ENCODE measurements around the gene FAM110A. TPM values are rescaled to one million over a fixed set of nuclear protein-coding genes. Genes with fewer than 3 reads are reported as not detected.
"Not testable (repeated sequence)": the region's sequence is repeated elsewhere in the genome, so short reads cannot be mapped to it uniquely, and the experiment has no call there.

Gene FAM110A
- total RNA-seq, 2 experiments from 2014 or later = 27.6 to 30.2 TPM

DNA sequence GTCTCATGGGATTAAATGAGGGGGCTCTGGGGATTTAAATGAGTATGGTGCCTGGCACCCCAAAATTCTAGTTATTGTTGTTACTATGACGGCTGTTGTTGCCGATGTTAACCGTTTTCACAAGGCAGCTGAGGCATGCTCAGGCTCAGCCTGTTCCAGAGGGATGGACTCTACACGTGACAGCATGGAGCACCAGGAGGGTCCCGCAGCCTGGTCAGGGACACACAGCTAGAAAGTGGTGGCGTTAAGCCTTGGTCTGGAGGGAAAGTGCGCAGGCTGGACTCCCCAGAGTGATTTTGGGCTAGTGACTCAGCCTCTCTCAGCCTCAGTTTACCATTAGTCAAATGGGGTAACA lies 7.0 kb downstream of the FAM110A start:
- H3K9me3 Mint-ChIP-seq = peaks cover 4% of the 10 kb centered on the region
- DNase-seq = no peak
- peaks cover 32% of the 10 kb centered on the region for H3K36me3 Mint-ChIP-seq (ENCODE audit: low read depth)
- CTCF ChIA-PET = no interaction called here
- H3K4me1 Mint-ChIP-seq = peaks cover 59% of the 10 kb centered on the region
- POLR2A ChIA-PET = no interaction called here
- no peaks in the 10 kb centered on the region for H3K27me3 Mint-ChIP-seq
- H3K27ac Mint-ChIP-seq = peak overlapping the region; percentile 41
- peak overlapping the region; percentile 59 for H3K4me3 Mint-ChIP-seq

DNA sequence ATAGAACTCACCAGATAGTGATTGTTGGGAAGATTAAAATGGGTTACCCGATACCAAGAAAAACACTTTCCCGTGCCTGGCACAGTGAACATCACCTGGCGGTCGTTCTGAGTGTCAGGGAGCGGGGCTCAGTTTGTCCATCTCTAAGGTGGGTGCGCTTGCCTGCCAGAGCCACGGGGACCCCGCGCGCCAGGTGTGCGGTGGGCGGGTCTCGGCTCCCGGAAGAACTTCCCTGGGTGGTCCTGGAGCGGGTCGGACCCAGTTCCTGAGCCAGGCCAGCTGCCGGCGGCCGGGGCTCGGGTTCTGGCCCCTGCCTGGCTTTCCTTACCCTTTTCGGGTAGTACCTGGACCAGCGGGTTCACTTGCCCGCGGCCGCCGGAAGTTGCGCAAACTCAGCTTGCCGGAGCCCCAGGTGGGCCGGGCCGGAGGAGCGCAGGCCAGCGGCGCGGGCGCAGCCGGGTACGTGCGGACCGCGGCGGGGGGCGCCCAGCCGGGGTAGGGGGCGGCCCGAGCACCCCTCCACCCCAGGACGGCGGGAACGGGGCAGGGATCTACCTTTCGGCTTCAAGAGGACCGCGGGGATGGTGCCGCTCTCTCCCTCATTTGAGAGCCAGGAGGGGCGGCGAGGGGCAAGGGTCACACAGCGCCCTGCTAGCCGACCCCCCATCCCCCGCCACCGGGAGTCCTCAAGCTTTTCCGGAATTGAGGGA lies 7.5 kb downstream of the FAM110A start:
- H3K36me3 Mint-ChIP-seq (ENCODE audit: low read depth) = peaks cover 36% of the 10 kb centered on the region
- H3K27ac Mint-ChIP-seq = peak overlapping the region; percentile 41
- H3K27me3 Mint-ChIP-seq = no peaks in the 10 kb centered on the region
- ChIA-PET POLR2A (no interaction called here), CTCF (no interaction called here)
- H3K4me1 Mint-ChIP-seq = peaks cover 59% of the 10 kb centered on the region
- H3K9me3 Mint-ChIP-seq = peaks cover 4% of the 10 kb centered on the region
- peak; percentile 34 for DNase-seq
- H3K4me3 Mint-ChIP-seq = peak overlapping the region; percentile 59

DNA sequence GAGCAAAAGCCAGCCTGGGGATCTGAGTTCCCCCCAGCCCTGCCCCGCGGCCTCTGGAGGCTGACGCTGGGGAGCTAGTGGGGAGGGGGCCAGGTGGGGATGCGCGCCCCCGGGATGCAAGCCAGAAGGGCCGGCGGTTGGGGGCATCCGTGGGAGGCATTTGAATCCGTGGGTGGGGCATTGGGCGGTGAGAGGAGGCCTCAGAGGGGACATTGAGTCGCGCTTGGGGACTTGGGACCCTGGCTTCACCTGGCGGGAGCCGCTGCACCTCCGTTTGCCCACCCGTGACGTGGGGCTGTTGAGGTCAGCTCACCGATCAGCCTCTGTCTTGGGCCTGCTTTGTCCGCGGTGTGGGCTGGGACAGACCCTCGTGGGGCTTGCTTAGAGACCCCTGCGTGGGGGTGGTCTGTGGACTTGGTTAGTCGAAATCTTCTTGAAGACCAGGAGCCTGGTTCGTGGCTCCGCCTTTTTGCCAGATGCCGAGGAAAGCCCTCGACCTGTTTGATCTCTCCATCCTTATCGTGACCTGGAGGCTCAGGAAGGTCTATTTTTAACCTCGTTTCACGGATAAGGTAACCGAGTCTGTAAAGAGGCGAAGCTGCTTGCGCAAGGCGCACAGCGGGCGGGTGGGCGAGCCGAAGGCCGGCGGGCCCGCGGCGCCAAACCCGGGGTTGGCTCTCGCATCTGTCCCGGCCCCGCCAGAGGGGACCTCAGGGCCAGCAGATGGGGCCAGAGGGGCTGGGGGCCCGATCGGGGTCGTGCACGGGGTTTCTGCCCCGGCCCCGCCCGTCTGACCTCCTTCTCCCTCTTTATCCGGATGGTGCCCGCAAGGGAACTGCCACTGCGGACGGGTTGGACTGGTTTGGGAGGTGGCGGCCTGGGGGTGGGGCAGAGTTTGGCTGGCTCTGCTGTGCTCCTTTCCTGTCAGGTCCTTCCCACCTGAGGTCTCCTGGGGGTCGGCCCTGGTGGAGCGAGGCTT lies 8.3 kb downstream of the FAM110A start:
- Mint-ChIP-seq H3K27ac (peak overlapping the region; percentile 31), H3K4me1 (peaks cover 61% of the 10 kb centered on the region), H3K9me3 (peaks cover 4% of the 10 kb centered on the region), H3K4me3 (peak overlapping the region; percentile 48), H3K36me3 (ENCODE audit: low read depth) (peaks cover 34% of the 10 kb centered on the region), H3K27me3 (no peaks in the 10 kb centered on the region)
- ChIA-PET CTCF (no interaction called here), POLR2A (no interaction called here)
- DNase-seq = no peak

DNA sequence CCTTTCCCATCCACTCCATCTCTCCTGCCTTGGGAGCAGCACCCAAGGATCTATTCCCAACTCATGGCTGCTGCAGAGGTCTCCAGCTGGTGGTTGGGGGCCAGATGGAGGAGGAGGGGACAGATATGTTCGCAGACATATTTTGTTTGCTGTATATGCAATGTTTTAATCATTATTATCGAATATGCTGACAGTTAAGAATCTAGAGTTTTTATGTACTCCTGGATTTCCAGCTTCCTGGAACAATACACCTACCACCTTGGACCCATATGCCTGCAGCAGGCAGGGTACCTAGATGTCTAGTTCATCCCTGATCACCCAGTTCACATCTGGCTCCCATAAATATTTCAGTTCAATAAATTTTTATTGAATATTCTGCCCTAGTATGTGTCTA lies 9.0 kb downstream of the FAM110A start:
- Mint-ChIP-seq H3K9me3 (peaks cover 1% of the 10 kb centered on the region), H3K4me1 (peaks cover 64% of the 10 kb centered on the region), H3K36me3 (ENCODE audit: low read depth) (peaks cover 34% of the 10 kb centered on the region), H3K27ac (no peak overlapping the region), H3K4me3 (no peak overlapping the region), H3K27me3 (no peaks in the 10 kb centered on the region)
- ChIA-PET POLR2A (no interaction called here), CTCF (interaction anchor here (1.1 to 1.3 kb wide), 2 partner anchors 10 to 266 kb away, joined by 3 to 6 read pairs; no protein-coding TSS in a partner anchor)
- no peak for DNase-seq

DNA sequence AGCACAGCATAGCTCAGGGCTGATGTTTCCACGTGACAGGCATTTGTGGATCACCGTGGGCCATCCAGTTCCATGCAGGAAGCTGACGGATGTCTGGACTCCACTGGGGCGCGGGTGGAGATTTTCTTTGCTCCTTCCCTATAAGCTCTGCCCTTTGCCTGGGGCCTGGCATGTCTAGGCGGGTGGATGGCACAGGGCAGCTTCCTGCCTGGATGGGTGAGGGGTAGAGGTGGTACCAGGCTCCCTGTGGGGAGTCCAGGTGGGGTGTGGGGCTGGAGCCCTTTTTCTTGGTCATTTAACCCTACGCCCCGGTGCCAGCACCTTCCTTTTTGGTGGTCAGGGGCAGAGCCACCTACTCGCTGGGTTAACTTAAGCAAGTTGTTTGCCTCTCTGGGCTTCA lies 10.4 kb downstream of the FAM110A start:
- peaks cover 27% of the 10 kb centered on the region for H3K36me3 Mint-ChIP-seq (ENCODE audit: low read depth)
- H3K4me3 Mint-ChIP-seq = peak overlapping the region; percentile 78
- H3K9me3 Mint-ChIP-seq = no peaks in the 10 kb centered on the region
- ChIA-PET CTCF (interaction anchor here (0.6 to 1.3 kb wide), 4 partner anchors 12 to 443 kb away, joined by 3 to 7 read pairs (median 5); no protein-coding TSS in a partner anchor), POLR2A (interaction anchor here (1.0 kb wide), 1 partner anchor 10 kb away, joined by 3 read pairs; the partner anchor contains the start of gene FAM110A)
- no peak for DNase-seq
- peaks cover 67% of the 10 kb centered on the region for H3K4me1 Mint-ChIP-seq
- no peaks in the 10 kb centered on the region for H3K27me3 Mint-ChIP-seq
- no peak overlapping the region for H3K27ac Mint-ChIP-seq

DNA sequence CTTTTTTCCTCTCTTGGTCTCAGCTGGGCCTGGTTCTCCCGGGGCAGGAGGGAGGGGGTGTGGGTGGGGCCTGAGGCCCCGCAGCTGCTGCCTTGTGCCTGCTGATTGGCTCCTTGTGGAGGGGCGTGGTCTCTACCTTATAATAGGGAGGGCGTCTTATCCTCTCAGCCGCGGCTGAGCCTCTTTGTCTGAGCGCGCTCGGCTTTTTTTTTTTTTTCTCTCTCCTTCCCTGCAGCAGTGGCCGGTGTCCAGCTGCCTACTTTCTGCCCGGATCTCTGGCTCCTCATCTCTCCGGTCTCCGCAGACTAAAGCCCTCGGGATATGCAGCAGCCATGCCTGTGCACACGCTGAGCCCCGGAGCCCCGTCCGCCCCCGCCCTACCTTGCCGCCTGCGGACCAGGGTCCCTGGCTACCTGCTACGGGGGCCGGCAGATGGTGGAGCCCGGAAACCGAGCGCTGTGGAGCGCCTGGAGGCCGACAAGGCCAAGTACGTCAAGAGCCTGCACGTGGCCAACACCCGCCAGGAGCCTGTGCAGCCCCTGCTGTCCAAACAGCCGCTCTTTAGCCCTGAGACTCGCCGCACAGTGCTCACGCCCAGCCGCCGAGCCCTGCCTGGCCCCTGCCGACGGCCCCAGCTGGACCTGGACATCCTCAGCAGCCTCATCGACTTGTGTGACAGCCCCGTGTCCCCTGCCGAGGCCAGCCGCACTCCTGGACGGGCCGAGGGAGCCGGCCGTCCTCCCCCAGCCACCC lies 11.1 kb downstream of the FAM110A start:
- peaks cover 27% of the 10 kb centered on the region for H3K36me3 Mint-ChIP-seq (ENCODE audit: low read depth)
- H3K9me3 Mint-ChIP-seq = no peaks in the 10 kb centered on the region
- no peaks in the 10 kb centered on the region for H3K27me3 Mint-ChIP-seq
- ChIA-PET CTCF (interaction anchor here (0.6 to 1.2 kb wide), 3 partner anchors 11 to 27 kb away, joined by 3 to 7 read pairs (median 4); partner anchors contain the start of gene FAM110A), POLR2A (interaction anchor here (1.0 kb wide), 1 partner anchor 11 kb away, joined by 3 read pairs; the partner anchor contains the start of gene FAM110A)
- H3K4me3 Mint-ChIP-seq = peak overlapping the region; percentile 78
- DNase-seq = peak; percentile 94
- peak overlapping the region; percentile 78 for H3K27ac Mint-ChIP-seq
- peaks cover 67% of the 10 kb centered on the region for H3K4me1 Mint-ChIP-seq

DNA sequence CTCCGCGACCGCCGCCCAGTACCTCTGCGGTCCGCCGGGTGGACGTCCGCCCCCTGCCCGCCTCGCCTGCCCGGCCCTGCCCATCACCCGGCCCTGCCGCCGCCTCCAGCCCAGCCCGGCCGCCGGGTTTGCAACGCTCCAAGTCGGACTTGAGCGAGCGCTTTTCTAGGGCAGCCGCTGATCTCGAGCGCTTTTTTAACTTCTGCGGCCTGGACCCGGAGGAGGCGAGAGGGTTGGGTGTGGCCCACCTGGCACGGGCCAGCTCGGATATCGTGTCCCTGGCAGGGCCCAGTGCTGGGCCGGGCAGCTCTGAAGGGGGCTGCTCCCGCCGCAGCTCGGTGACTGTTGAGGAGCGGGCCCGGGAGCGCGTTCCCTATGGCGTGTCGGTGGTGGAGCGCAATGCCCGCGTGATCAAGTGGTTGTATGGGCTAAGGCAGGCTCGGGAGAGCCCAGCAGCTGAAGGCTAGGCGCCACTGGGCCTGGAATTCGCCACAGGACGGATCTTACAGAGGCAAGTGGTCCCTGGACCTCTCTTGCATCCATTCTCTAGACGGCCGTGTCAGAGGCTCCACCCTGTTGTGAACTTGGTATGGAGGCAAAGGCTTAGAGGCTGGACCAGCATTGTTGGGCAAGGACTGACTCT lies 11.8 kb downstream of the FAM110A start:
- DNase-seq = no peak
- peaks cover 67% of the 10 kb centered on the region for H3K4me1 Mint-ChIP-seq
- H3K27ac Mint-ChIP-seq = peak overlapping the region; percentile 90
- POLR2A ChIA-PET = no interaction called here
- H3K27me3 Mint-ChIP-seq = no peaks in the 10 kb centered on the region
- CTCF ChIA-PET = interaction anchor here (0.8 kb wide), 1 partner anchor 11 kb away, joined by 3 read pairs; the partner anchor contains the start of gene FAM110A
- H3K4me3 Mint-ChIP-seq = peak overlapping the region; percentile 78
- peaks cover 26% of the 10 kb centered on the region for H3K36me3 Mint-ChIP-seq (ENCODE audit: low read depth)
- H3K9me3 Mint-ChIP-seq = peaks cover under 1% of the 10 kb centered on the region

DNA sequence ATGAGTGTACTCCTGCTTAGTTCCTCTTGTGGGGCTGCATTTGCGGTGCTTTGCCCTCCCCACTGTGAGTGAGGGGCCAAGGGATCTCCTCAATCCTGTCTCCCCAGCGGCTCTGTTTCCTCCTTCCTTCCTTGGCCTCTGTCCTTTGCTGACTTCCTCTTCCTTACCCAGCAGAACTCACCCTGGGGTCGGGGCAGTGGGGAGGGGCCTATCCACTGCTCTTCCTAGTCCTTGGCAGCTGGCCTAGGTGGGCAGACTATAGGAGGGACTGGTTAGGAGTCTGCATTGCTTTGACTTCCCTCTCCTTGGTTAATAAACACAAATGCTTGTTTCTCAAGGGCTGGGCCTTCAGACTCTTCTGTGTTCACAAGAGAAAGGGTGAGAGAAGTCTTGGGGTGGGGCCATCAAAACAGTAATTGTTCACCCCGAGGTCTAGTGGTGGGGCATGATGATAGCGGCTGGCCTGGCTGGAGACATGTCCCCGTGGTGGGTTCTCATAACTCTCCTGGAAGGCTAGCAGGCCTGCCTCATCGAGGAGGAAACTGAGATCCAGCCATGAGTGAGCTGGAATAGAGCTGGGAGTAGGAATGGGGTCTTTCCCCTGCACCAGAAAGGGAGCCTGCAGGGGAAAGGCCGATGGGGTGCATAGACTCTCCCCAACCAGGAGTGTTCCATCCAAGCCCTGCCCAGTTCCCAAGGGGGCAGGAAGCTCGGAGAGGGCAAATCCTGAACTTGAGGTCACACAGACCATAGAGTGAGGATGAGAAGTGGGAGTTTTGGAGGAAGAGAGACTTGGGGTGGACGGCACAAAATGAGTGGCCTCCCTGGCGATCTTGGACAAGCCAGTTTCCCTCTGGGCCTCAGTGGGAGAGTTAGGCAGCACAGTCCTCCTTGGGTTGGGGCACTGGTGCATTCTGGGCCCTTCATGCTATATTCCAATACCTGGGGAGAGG lies 12.7 kb downstream of the FAM110A start:
- no peak for DNase-seq
- H3K4me1 Mint-ChIP-seq = peaks cover 70% of the 10 kb centered on the region
- CTCF ChIA-PET = interaction anchor here (1.0 to 1.6 kb wide), 3 partner anchors 8 to 38 kb away, joined by 3 to 5 read pairs (median 3); no protein-coding TSS in a partner anchor
- peak overlapping the region; percentile 90 for H3K27ac Mint-ChIP-seq
- H3K9me3 Mint-ChIP-seq = peaks cover 8% of the 10 kb centered on the region
- POLR2A ChIA-PET = no interaction called here
- peaks cover 32% of the 10 kb centered on the region for H3K36me3 Mint-ChIP-seq (ENCODE audit: low read depth)
- H3K4me3 Mint-ChIP-seq = peak overlapping the region; percentile 78
- no peaks in the 10 kb centered on the region for H3K27me3 Mint-ChIP-seq

DNA sequence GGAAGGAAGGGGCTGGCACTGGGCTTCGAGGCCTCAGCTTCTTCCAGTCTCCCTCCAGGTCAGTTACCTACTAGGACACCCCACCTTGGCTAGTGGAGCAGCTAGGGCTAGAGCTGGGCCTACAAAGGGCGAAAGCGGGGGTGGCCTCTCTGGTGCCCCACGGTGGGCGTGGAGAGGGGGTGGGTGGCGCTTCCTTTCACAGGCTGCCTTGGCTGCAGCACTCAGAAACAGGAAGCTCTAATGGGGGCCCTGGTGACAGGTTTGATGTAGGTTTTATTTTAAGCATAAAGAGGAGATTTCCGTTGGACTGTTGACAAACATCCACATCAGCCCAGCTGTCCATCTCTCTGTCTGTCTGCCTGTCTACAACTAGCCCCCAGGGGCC lies 13.4 kb downstream of the FAM110A start:
- Mint-ChIP-seq H3K4me3 (peak overlapping the region; percentile 78), H3K27ac (peak overlapping the region; percentile 90), H3K36me3 (ENCODE audit: low read depth) (peaks cover 36% of the 10 kb centered on the region), H3K4me1 (peaks cover 73% of the 10 kb centered on the region), H3K9me3 (peaks cover 9% of the 10 kb centered on the region), H3K27me3 (no peaks in the 10 kb centered on the region)
- POLR2A ChIA-PET = no interaction called here
- DNase-seq = peak; percentile 69
- CTCF ChIA-PET = interaction anchor here (1.0 to 1.6 kb wide), 5 partner anchors 8 to 37 kb away, joined by 3 to 5 read pairs (median 3); partner anchors contain the start of gene FAM110A

DNA sequence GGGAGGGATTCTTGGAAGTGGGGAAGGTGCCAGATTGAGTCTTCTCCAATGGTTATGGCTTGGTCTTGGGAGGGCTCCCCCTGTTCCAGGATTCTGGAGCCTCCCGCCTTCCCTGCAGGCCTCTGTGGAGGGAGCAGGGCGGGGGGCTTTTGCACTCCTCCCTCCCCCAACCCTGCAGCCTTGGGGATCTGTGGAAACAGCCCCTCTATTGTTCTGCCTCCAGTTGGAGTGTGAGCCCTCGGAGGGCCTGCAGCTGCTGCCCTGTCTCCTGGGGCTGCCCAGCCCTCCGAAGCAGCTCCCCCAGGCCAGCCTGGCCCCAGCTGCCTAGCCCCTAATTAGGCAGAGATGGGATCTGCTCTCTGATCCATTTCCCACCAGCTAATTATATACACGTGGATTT lies 14.7 kb downstream of the FAM110A start:
- Mint-ChIP-seq H3K27ac (no peak overlapping the region), H3K4me3 (no peak overlapping the region), H3K36me3 (ENCODE audit: low read depth) (peaks cover 44% of the 10 kb centered on the region), H3K4me1 (peaks cover 72% of the 10 kb centered on the region), H3K9me3 (peaks cover 9% of the 10 kb centered on the region), H3K27me3 (no peaks in the 10 kb centered on the region)
- DNase-seq = no peak
- CTCF ChIA-PET = interaction anchor here (1.0 to 1.6 kb wide), 4 partner anchors 9 to 25 kb away, joined by 3 to 5 read pairs (median 3); partner anchors contain the start of gene FAM110A
- POLR2A ChIA-PET = no interaction called here

DNA sequence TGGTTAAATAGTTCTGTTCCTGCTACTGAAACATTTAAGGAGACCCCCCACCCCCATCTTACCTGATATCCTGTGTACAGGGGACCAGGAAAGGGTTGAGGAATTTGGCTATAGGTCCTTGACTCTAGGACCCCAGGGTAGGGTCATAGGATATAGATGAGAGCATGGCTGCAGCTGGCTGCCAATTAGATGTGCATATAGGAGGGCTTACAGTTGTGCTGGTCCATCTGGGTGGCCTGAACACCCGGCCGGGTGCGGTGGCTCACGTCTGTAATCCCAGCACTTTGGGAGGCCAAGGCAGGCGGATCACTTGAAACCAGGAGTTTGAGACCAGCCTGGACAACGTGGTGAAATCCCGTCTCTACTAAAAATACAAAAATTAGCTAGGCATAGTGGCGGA lies 15.2 kb downstream of the FAM110A start:
- H3K27ac Mint-ChIP-seq, H3K27me3 Mint-ChIP-seq, H3K4me3 Mint-ChIP-seq, H3K9me3 Mint-ChIP-seq, POLR2A ChIA-PET, DNase-seq: not testable (repeated sequence)
- CTCF ChIA-PET = interaction anchor here (0.7 to 1.5 kb wide), 4 partner anchors 8 to 24 kb away, joined by 3 to 5 read pairs (median 3); no protein-coding TSS in a partner anchor
- H3K36me3 Mint-ChIP-seq (ENCODE audit: low read depth) = peaks cover 45% of the 10 kb centered on the region
- H3K4me1 Mint-ChIP-seq = peaks cover 73% of the 10 kb centered on the region

All from activated CD4-positive, alpha-beta T cell treated with anti-CD3 and anti-CD28 coated beads, Interleukin-2, amount 10 ng/mL, durations not matched to agents 7 days and 5 days (primary cell).